IPS-20b (cell line): ENCODE measurements around the gene KLC4.
"Not testable (repeated sequence)": the region's sequence is repeated elsewhere in the genome, so short reads cannot be mapped to it uniquely, and the experiment has no call there.

ENCODE experiments used
- H3K27ac ChIP-seq: one replicate; pipeline ENCODE4 v1.5.1; 2013; ENCODE audit warnings: low read length
- H3K27me3 ChIP-seq: 2 replicates; pipeline ENCODE4 v1.6.1; 2013; ENCODE audit warnings: mild to moderate bottlenecking, low read length, inconsistent platforms; ENCODE audit not compliant: insufficient read depth
- H3K36me3 ChIP-seq: 2 replicates; pipeline ENCODE4 v1.6.1; 2013; ENCODE audit warnings: low read depth, mild to moderate bottlenecking, inconsistent platforms, low read length, moderate library complexity; ENCODE audit not compliant: insufficient read depth
- H3K4me1 ChIP-seq: 2 replicates; pipeline ENCODE4 v1.6.1; 2013; ENCODE audit warnings: mild to moderate bottlenecking, control low read depth, inconsistent platforms, low read length, moderate library complexity; ENCODE audit not compliant: insufficient read depth
- H3K4me3 ChIP-seq: 2 replicates; pipeline ENCODE4 v1.5.1; 2013; ENCODE audit warnings: mild to moderate bottlenecking, low read length, inconsistent platforms
- H3K9ac ChIP-seq: 2 replicates; pipeline ENCODE4 v1.6.1; 2013; ENCODE audit warnings: low read depth, mild to moderate bottlenecking, inconsistent platforms, low read length, moderate library complexity
- H3K9me3 ChIP-seq: 2 replicates; pipeline ENCODE4 v1.6.1; 2013; ENCODE audit warnings: mild to moderate bottlenecking, low read depth, low read length, inconsistent platforms; ENCODE audit not compliant: insufficient read depth

KLC4 gene

GRCh38 chr6:43037706-43038105 lies 21.7 kb upstream of the KLC4 start:
- H3K4me3 ChIP-seq = no peak overlapping the region
- peaks cover 62% of the 10 kb centered on the region for H3K36me3 ChIP-seq
- no peaks in the 10 kb centered on the region for H3K27me3 ChIP-seq
- H3K9me3 ChIP-seq = no peaks in the 10 kb centered on the region
- no peak overlapping the region for H3K9ac ChIP-seq
- H3K4me1 ChIP-seq = no peaks in the 10 kb centered on the region
- no peak overlapping the region for H3K27ac ChIP-seq

- Histone ChIP-seq H3K27me3 (no peaks in the 10 kb centered on the region), H3K9ac (no peak overlapping the region), H3K9me3 (no peaks in the 10 kb centered on the region), H3K4me3 (no peak overlapping the region), H3K36me3 (peaks cover 64% of the 10 kb centered on the region), H3K4me1 (no peaks in the 10 kb centered on the region), H3K27ac (no peak overlapping the region)
Observed at GRCh38 chr6:43038727-43039126, 20.7 kb upstream of the KLC4 start.

- no peaks in the 10 kb centered on the region for H3K27me3 ChIP-seq
- H3K4me1 ChIP-seq = no peaks in the 10 kb centered on the region
- H3K9ac ChIP-seq = no peak overlapping the region
- H3K4me3 ChIP-seq = no peak overlapping the region
- H3K36me3 ChIP-seq = peaks cover 63% of the 10 kb centered on the region
- H3K27ac ChIP-seq = no peak overlapping the region
- no peaks in the 10 kb centered on the region for H3K9me3 ChIP-seq
Observed at GRCh38 chr6:43040542-43041257, 18.7 kb upstream of the KLC4 start.

GRCh38 chr6:43041475-43041874 lies 18.0 kb upstream of the KLC4 start:
- not testable (repeated sequence) for H3K4me3 ChIP-seq, H3K9me3 ChIP-seq, H3K9ac ChIP-seq, H3K27ac ChIP-seq, H3K27me3 ChIP-seq, H3K4me1 ChIP-seq
- H3K36me3 ChIP-seq = peaks cover 66% of the 10 kb centered on the region

- no peak overlapping the region for H3K4me3 ChIP-seq
- H3K27ac ChIP-seq = no peak overlapping the region
- no peaks in the 10 kb centered on the region for H3K27me3 ChIP-seq
- no peaks in the 10 kb centered on the region for H3K4me1 ChIP-seq
- H3K9me3 ChIP-seq = no peaks in the 10 kb centered on the region
- no peak overlapping the region for H3K9ac ChIP-seq
- H3K36me3 ChIP-seq = peaks cover 63% of the 10 kb centered on the region
Observed at GRCh38 chr6:43043310-43043709, 16.1 kb upstream of the KLC4 start.

GRCh38 chr6:43045371-43045930 lies 14.0 kb upstream of the KLC4 start:
- Histone ChIP-seq H3K9me3 (no peaks in the 10 kb centered on the region), H3K9ac (no peak overlapping the region), H3K4me3 (no peak overlapping the region), H3K27ac (no peak overlapping the region), H3K4me1 (no peaks in the 10 kb centered on the region), H3K27me3 (no peaks in the 10 kb centered on the region), H3K36me3 (peaks cover 67% of the 10 kb centered on the region)

GRCh38 chr6:43047998-43048397 lies 11.4 kb upstream of the KLC4 start:
- H3K27ac ChIP-seq = no peak overlapping the region
- H3K9me3 ChIP-seq = no peaks in the 10 kb centered on the region
- no peak overlapping the region for H3K9ac ChIP-seq
- H3K4me3 ChIP-seq = no peak overlapping the region
- no peaks in the 10 kb centered on the region for H3K27me3 ChIP-seq
- H3K4me1 ChIP-seq = peaks cover 5% of the 10 kb centered on the region
- H3K36me3 ChIP-seq = peaks cover 60% of the 10 kb centered on the region

- H3K27me3 ChIP-seq = no peaks in the 10 kb centered on the region
- no peaks in the 10 kb centered on the region for H3K9me3 ChIP-seq
- H3K9ac ChIP-seq = no peak overlapping the region
- peaks cover 9% of the 10 kb centered on the region for H3K4me1 ChIP-seq
- no peak overlapping the region for H3K27ac ChIP-seq
- no peak overlapping the region for H3K4me3 ChIP-seq
- H3K36me3 ChIP-seq = peaks cover 51% of the 10 kb centered on the region
Observed at GRCh38 chr6:43050981-43051380, 8.4 kb upstream of the KLC4 start.

GRCh38 chr6:43052225-43052841 lies 7.1 kb upstream of the KLC4 start:
- Histone ChIP-seq H3K36me3 (peaks cover 44% of the 10 kb centered on the region), H3K4me3 (peak overlapping the region; percentile 79), H3K27me3 (no peaks in the 10 kb centered on the region), H3K4me1 (peaks cover 9% of the 10 kb centered on the region), H3K27ac (no peak overlapping the region), H3K9me3 (no peaks in the 10 kb centered on the region), H3K9ac (peak overlapping the region; percentile 89; the same call in 1 of the 2 replicates)

GRCh38 chr6:43052842-43053544 lies 6.4 kb upstream of the KLC4 start:
- Histone ChIP-seq H3K27me3 (no peaks in the 10 kb centered on the region), H3K36me3 (peaks cover 45% of the 10 kb centered on the region), H3K4me1 (peaks cover 9% of the 10 kb centered on the region), H3K9me3 (no peaks in the 10 kb centered on the region), H3K27ac (peak overlapping the region; percentile 93), H3K4me3 (peak overlapping the region; percentile 79), H3K9ac (peak overlapping the region; percentile 89)

GRCh38 chr6:43053545-43054205 lies 5.8 kb upstream of the KLC4 start, which contains the start of gene CUL7:
Gene CUL7 (minus strand): TSS chr6:43053851. CDS start chr6:43052788, 1,063 bp downstream.
- Histone ChIP-seq H3K9ac (peak within 1 kb of the TSS; percentile 89), H3K27me3 (no peaks in the 10 kb centered on the region), H3K36me3 (peaks cover 41% of the 10 kb centered on the region), H3K4me3 (peak within 1 kb of the TSS; percentile 79), H3K9me3 (no peaks in the 10 kb centered on the region), H3K27ac (peak within 1 kb of the TSS; percentile 93), H3K4me1 (peaks cover 14% of the 10 kb centered on the region)
